ENCODE data around the gene CCDC68.
A peak's percentile ranks its signal among the peaks of the same experiment; 100 is the strongest.
"Not testable (repeated sequence)": the region's sequence is repeated elsewhere in the genome, so short reads cannot be mapped to it uniquely, and the experiment has no call there.

The CCDC68 gene

DNA sequence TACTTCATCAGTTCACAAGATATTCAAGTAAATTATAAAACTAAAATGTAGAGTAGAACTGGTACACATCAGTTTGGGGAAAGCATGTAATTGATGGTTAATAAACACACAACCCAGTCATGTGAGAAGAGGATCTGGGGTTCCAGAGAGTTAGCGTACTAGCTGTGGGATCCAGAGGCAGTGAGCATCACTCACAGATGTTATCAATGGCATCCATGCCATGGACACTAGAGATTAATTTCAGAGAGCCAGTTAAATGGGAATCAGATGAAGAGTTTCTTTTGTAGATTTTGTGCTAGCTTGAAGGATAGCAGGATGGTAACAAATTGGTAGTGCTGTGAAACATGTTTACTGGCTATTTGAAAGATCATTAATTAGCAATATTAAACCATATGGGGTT lies 21.8 kb upstream of the CCDC68 start:
- DNase-seq (ENCODE audit: low read depth, low spot score): no peak
- in situ Hi-C loops (cut with HindIII; ENCODE audit: low sequenced_read_pairs): loop anchor here (25.0 kb wide), 1 partner anchor 294 kb away; no protein-coding TSS in a partner anchor
- TF ChIP-seq, protein P1, sequence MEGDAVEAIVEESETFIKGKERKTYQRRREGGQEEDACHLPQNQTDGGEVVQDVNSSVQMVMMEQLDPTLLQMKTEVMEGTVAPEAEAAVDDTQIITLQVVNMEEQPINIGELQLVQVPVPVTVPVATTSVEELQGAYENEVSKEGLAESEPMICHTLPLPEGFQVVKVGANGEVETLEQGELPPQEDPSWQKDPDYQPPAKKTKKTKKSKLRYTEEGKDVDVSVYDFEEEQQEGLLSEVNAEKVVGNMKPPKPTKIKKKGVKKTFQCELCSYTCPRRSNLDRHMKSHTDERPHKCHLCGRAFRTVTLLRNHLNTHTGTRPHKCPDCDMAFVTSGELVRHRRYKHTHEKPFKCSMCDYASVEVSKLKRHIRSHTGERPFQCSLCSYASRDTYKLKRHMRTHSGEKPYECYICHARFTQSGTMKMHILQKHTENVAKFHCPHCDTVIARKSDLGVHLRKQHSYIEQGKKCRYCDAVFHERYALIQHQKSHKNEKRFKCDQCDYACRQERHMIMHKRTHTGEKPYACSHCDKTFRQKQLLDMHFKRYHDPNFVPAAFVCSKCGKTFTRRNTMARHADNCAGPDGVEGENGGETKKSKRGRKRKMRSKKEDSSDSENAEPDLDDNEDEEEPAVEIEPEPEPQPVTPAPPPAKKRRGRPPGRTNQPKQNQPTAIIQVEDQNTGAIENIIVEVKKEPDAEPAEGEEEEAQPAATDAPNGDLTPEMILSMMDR (IDR thresholded peaks at IDR 0.05; ENCODE audit: low read depth, low read length): no peak
- no peak overlapping the region for H3K4me3 ChIP-seq (ENCODE audit: low read depth, low read length)

DNA sequence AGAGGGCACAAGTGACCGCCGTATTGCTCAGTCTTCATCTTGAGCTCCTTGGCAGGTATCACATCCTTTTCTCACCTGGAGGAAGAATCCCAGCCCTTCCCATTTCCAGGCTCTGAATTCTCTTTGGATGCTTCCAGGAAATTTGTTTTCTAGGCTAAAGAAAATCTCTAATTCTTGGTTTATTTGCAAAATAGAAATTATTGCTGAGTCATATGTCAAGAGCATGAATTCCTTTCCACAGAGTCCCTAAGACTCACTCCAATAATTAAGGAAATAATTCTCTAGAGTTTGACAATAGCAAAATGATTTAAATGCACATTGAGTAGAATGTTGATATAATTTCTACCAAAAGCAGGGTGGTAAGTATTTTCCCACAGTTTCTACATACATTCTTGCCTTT lies 16.3 kb upstream of the CCDC68 start:
- in situ Hi-C loops (cut with HindIII; ENCODE audit: low sequenced_read_pairs): loop anchor here (25.0 kb wide), 1 partner anchor 288 kb away; no protein-coding TSS in a partner anchor
- TF ChIP-seq, protein P1 (IDR thresholded peaks at IDR 0.05; ENCODE audit: low read depth, low read length): no peak

GRCh38 chr18:54973046-54973445 lies 13.8 kb upstream of the CCDC68 start:
- DNase-seq (ENCODE audit: low read depth, low spot score): no peak
- no peak overlapping the region for H3K4me3 ChIP-seq (ENCODE audit: low read depth, low read length)
- in situ Hi-C loops (cut with HindIII; ENCODE audit: low sequenced_read_pairs): no loop called here
- TF ChIP-seq, protein P1 (IDR thresholded peaks at IDR 0.05; ENCODE audit: low read depth, low read length): no peak

More for the DNA sequence above, 16.3 kb upstream of the CCDC68 start:
- no peak overlapping the region for H3K4me3 ChIP-seq (ENCODE audit: low read depth, low read length)
- no peak for DNase-seq (ENCODE audit: low read depth, low spot score)

DNA sequence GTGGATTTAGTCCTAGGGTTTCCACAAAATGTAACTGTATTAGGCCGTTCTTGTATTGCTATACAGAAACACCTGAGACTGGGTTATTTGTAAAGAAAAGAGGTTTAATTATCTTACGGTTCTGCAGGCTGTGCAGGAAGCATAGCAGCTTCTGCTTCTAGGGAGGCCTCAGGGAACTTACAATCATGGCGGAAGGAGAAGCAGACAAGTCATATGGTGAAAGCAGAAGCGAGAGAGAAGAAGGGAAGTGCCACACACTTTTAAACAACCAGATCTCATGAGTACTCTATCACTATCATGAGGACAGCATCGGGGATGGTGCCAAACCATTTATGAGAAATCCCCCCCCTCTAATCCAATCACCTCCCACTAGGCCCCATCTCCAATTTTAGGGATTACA lies 9.5 kb upstream of the CCDC68 start:
- in situ Hi-C loops (cut with HindIII; ENCODE audit: low sequenced_read_pairs): no loop called here
- no peak for DNase-seq (ENCODE audit: low read depth, low spot score)
- H3K4me3 ChIP-seq (ENCODE audit: low read depth, low read length): no peak overlapping the region
- TF ChIP-seq, protein P1 (IDR thresholded peaks at IDR 0.05; ENCODE audit: low read depth, low read length): no peak

DNA sequence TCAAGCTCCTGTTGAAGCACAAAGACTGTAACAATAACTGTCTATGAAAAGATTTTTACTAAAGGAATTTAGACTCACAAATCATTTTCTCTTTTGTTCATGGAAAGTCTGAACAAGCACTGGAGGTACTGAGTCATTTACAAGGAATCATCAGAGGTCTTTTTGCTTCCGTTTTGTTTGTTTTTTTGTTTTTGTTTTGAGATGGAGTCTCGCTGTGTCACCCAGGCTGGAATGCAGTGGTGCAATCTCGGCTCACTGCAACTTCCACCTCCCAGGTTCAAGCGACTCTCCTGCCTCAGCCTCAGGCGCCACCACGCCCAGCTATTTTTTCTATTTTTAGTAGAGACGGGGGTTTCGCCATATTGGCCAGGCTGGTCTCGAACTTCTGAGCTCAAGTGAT lies 9.0 kb upstream of the CCDC68 start:
- peak; percentile 68 for DNase-seq (ENCODE audit: low read depth, low spot score)
- in situ Hi-C loops (cut with HindIII; ENCODE audit: low sequenced_read_pairs); H3K4me3 ChIP-seq (ENCODE audit: low read depth, low read length): not testable (repeated sequence)

DNA sequence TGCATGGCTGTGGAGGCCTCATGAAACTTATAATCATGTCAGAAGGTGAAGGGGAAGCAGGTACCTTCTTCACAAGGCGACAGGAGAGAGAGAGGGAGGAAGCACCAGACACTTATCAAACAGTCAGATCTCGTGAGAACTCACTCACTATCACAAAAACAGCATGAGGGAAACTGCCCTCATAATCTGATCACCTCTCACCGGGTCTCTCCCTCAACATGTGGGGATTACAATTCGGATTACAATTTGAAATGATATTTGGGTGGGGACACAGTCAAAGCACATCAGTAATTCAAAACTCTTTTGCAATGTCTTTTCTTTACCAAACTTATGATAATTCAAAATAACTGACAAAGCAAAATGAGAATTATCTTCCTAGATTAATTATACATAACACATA lies 8.5 kb upstream of the CCDC68 start:
- TF ChIP-seq, protein P1 (IDR thresholded peaks at IDR 0.05; ENCODE audit: low read depth, low read length): no peak
- DNase-seq (ENCODE audit: low read depth, low spot score): no peak
- in situ Hi-C loops (cut with HindIII; ENCODE audit: low sequenced_read_pairs): no loop called here
- no peak overlapping the region for H3K4me3 ChIP-seq (ENCODE audit: low read depth, low read length)

GRCh38 chr18:54964741-54965140 lies 5.5 kb upstream of the CCDC68 start:
- in situ Hi-C loops (cut with HindIII; ENCODE audit: low sequenced_read_pairs): no loop called here
- no peak for DNase-seq (ENCODE audit: low read depth, low spot score)
- TF ChIP-seq, protein P1 (IDR thresholded peaks at IDR 0.05; ENCODE audit: low read depth, low read length): no peak
- H3K4me3 ChIP-seq (ENCODE audit: low read depth, low read length): no peak overlapping the region
